ENCODE measurements around the gene NR5A1. TPM values are rescaled to one million over a fixed set of nuclear protein-coding genes. Genes with fewer than 3 reads are reported as not detected.

Gene NR5A1
- total RNA-seq, 4 donors from 2014 or later: not detected

DNA sequence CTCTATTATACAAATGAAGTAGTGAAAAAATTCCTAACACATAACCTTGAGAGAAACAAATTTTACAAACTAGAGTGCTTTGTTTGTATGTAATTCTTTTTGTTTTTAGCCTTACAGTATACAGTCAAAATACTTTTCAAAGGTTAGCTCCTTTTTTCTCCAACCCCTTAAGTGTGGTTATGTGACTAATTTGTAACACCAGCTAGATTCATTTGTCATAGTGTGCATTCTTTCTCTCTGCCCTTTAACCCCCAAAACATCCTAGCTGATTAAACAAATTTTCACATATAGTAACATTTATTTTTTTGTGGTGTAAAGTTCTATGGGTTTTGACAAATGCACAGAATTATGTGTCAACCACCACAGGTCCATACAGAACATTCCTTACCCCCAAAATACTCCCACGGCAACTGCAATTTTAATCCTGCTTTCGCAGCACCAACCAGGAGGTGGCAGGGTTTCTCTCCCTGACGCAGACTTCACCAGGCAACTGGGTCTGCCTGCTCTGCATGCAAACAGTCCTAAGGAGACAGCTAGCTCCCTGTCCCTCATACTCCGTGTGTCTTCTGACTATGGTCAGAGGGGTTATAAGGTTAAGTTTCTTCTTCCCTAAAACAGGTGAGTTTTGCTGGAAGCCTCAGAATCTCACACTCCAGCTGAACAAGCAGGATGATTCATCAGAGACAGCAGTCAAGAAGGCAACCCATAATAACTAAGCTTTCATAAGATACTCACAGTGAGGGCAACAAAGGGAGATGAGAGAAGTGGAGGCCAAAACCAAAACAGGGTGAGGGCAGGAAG, 44.5 kb upstream of the NR5A1 start:
- H3K36me3 ChIP-seq: no peaks in the 10 kb centered on the region
- 10 to 19% methylated on average over 2 to 3 of the region's 4 CpGs for WGBS, 2 donors (ENCODE audit: low coverage in 1 of 2)
- no peaks in the 10 kb centered on the region for H3K9me3 ChIP-seq
- TF ChIP-seq POLR2A (IDR thresholded peaks at IDR 0.05) (no peak), POLR2AphosphoS5 (IDR thresholded peaks at IDR 0.05) (no peak)
- TF ChIP-seq, protein P1, sequence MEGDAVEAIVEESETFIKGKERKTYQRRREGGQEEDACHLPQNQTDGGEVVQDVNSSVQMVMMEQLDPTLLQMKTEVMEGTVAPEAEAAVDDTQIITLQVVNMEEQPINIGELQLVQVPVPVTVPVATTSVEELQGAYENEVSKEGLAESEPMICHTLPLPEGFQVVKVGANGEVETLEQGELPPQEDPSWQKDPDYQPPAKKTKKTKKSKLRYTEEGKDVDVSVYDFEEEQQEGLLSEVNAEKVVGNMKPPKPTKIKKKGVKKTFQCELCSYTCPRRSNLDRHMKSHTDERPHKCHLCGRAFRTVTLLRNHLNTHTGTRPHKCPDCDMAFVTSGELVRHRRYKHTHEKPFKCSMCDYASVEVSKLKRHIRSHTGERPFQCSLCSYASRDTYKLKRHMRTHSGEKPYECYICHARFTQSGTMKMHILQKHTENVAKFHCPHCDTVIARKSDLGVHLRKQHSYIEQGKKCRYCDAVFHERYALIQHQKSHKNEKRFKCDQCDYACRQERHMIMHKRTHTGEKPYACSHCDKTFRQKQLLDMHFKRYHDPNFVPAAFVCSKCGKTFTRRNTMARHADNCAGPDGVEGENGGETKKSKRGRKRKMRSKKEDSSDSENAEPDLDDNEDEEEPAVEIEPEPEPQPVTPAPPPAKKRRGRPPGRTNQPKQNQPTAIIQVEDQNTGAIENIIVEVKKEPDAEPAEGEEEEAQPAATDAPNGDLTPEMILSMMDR (IDR thresholded peaks at IDR 0.05): peak in 2 of 4 experiments; percentile 33 to 56
- no peak overlapping the region for H3K4me3 ChIP-seq
- H3K27ac ChIP-seq: no peak overlapping the region
- peaks cover 0 to 8% (median 0%) of the 10 kb centered on the region in 3 donors for H3K4me1 ChIP-seq
- ATAC-seq: peak; percentile 22
- H3K27me3 ChIP-seq: no peaks in the 10 kb centered on the region

- 72 to 100% methylated on average over 1 to 2 of the region's 2 CpGs for WGBS, 2 donors (ENCODE audit: low coverage in 1 of 2)
- Histone ChIP-seq H3K27me3 (no peaks in the 10 kb centered on the region), H3K4me1 (peaks cover 0 to 8% (median 0%) of the 10 kb centered on the region in 3 donors), H3K27ac (no peak overlapping the region), H3K4me3 (no peak overlapping the region), H3K9me3 (no peaks in the 10 kb centered on the region), H3K36me3 (no peaks in the 10 kb centered on the region)
- TF ChIP-seq POLR2AphosphoS5 (IDR thresholded peaks at IDR 0.05): no peak
- TF ChIP-seq, protein P1 (IDR thresholded peaks at IDR 0.05): no peak
- no peak for TF ChIP-seq EP300 (IDR thresholded peaks at IDR 0.05)
- no peak for TF ChIP-seq POLR2A (IDR thresholded peaks at IDR 0.05)
- no peak for ATAC-seq
These were observed 42.9 kb upstream of the NR5A1 start for GRCh38 chr9:124550072-124550471.

DNA sequence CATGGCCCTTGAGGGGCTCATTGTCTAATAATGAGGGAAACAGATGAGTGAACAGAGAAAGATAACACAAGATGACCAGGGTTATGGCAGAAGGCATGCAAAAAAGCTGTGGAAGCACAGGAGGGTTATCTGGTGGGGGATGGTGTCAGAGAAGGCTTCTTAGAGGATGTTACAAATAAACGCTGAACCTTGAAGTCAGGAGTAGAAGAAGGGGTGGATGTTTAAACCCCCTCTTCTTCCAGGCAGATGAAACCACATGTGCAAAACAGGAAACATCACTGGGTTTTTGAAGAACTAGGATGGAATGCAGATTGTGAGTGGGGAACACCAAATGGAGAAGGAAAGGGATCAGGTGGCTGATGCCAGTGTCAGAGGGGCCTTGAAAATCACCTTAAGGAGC, 41.8 kb upstream of the NR5A1 start:
- Histone ChIP-seq H3K4me1 (peaks cover 0 to 8% (median 0%) of the 10 kb centered on the region in 3 donors), H3K27ac (no peak overlapping the region), H3K36me3 (no peaks in the 10 kb centered on the region), H3K27me3 (no peaks in the 10 kb centered on the region), H3K9me3 (no peaks in the 10 kb centered on the region), H3K4me3 (no peak overlapping the region)
- no peak for TF ChIP-seq POLR2AphosphoS5 (IDR thresholded peaks at IDR 0.05)
- TF ChIP-seq, protein P1 (IDR thresholded peaks at IDR 0.05): no peak
- no peak for TF ChIP-seq EP300 (IDR thresholded peaks at IDR 0.05)
- no peak for TF ChIP-seq POLR2A (IDR thresholded peaks at IDR 0.05)
- 29 to 33% methylated on average over 1 of the region's 1 CpG for WGBS, 2 donors (ENCODE audit: low coverage in 1 of 2)
- ATAC-seq: no peak

GRCh38 chr9:124544535-124544934, 37.3 kb upstream of the NR5A1 start:
- no peak for ATAC-seq
- H3K4me1 ChIP-seq: no peaks in the 10 kb centered on the region
- no peaks in the 10 kb centered on the region for H3K36me3 ChIP-seq
- H3K27me3 ChIP-seq: no peaks in the 10 kb centered on the region
- no peaks in the 10 kb centered on the region for H3K9me3 ChIP-seq
- H3K4me3 ChIP-seq: no peak overlapping the region
- no peak for TF ChIP-seq POLR2A (IDR thresholded peaks at IDR 0.05)
- TF ChIP-seq POLR2AphosphoS5 (IDR thresholded peaks at IDR 0.05): no peak
- TF ChIP-seq, protein P1 (IDR thresholded peaks at IDR 0.05): no peak
- TF ChIP-seq EP300 (IDR thresholded peaks at IDR 0.05): no peak
- WGBS, 2 donors (ENCODE audit: low coverage in 1 of 2): 100% methylated on average over 2 of the region's 2 CpGs
- H3K27ac ChIP-seq: no peak overlapping the region

DNA sequence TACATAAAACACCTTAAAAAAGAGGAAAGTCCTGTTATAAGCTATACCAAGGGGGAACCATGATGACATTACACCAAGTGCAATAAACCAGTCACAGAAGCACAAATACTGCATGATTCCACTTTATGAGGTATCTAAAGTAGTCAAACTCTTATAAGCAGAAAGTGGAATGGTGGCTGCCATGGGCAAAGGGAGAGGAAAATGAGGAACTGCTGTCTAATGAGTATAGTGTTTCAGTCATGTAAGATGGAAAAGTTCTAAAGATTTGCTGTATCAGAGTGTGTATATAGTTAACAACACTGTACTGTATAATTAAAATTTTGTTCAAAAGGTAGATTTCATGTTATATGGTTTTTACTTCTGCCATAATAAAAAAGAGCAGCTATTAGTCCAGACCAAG, 34.6 kb upstream of the NR5A1 start:
- Histone ChIP-seq H3K27me3 (no peaks in the 10 kb centered on the region), H3K4me1 (no peaks in the 10 kb centered on the region), H3K36me3 (peaks cover 0 to 6% of the 10 kb centered on the region in 2 donors), H3K9me3 (no peaks in the 10 kb centered on the region), H3K27ac (no peak overlapping the region), H3K4me3 (no peak overlapping the region)
- no peak for ATAC-seq
- TF ChIP-seq POLR2A (IDR thresholded peaks at IDR 0.05) (no peak), EP300 (IDR thresholded peaks at IDR 0.05) (no peak), POLR2AphosphoS5 (IDR thresholded peaks at IDR 0.05) (no peak)
- TF ChIP-seq, protein P1 (IDR thresholded peaks at IDR 0.05): no peak

Measured in gastroesophageal sphincter (tissue), 4 donors.